ENCODE results near the gene GUCA1A. TPM values are rescaled to one million over a fixed set of nuclear protein-coding genes. Genes with fewer than 3 reads are reported as not detected.
"Not testable (repeated sequence)": the region's sequence is repeated elsewhere in the genome, so short reads cannot be mapped to it uniquely, and the experiment has no call there.

Gene GUCA1A
- polyA plus RNA-seq, 6 donors from 2014 or later = not detected

DNA sequence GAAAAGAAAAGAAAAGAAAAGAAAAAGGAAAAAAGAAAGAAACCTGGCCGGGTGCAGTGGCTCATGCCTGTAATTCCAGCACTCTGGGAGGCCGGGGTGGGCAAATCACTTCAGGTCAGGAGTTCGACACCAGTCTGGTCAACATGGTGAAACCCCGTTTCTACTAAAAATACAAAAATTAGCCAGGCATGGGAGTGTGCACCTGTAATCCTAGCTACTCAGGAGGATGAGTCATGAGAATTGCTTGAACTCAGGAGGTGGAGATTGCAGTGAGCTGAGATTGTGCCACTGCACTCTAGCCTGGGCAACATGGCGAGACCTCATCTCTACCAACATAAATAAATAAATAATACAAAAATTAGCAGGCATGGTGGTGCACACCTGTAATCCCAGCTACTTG lies 19.2 kb downstream of the GUCA1A start:
- not testable (repeated sequence) for H3K9me3 Mint-ChIP-seq; H3K4me3 Mint-ChIP-seq; DNase-seq; ATAC-seq (ENCODE audit: low read depth in 2 of 2); H3K27me3 Mint-ChIP-seq; H3K4me1 Mint-ChIP-seq
- Mint-ChIP-seq H3K36me3 (peaks cover 0 to 14% of the 10 kb centered on the region in 2 donors), H3K27ac (peak overlapping the region in 1 of 6 donors; percentile 61)

DNA sequence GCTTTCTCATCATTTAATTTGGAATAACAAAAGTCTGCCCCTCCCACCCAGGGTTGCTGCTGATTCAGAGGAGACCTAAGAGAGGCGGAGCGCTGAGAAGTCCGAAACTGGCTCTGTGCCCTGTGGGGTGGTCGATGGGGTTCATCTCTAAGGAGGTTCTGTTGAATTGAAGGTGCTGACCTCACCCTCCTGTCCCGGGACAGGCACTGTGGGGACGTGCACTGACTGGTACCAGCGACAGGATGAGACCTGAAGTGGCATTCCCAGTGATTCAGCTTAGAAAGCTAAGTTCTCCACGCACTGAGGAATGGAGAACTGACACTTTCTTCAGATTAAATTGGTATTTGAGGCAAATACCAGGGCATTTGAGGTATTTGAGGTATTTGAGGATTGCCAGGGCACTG lies 20.3 kb downstream of the GUCA1A start:
- no peak overlapping the region for H3K4me3 Mint-ChIP-seq
- H3K9me3 Mint-ChIP-seq = peaks cover 0 to 1% (median 0%) of the 10 kb centered on the region in 7 donors
- H3K27me3 Mint-ChIP-seq = no peaks in the 10 kb centered on the region
- peaks cover 0 to 5% (median 0%) of the 10 kb centered on the region in 3 donors for H3K4me1 Mint-ChIP-seq
- ATAC-seq (ENCODE audit: low read depth in 2 of 2) = no peak
- DNase-seq = no peak
- peaks cover 0 to 14% of the 10 kb centered on the region in 2 donors for H3K36me3 Mint-ChIP-seq
- H3K27ac Mint-ChIP-seq = no peak overlapping the region

GRCh38 chr6:42194056-42194455 lies 20.9 kb downstream of the GUCA1A start:
- Mint-ChIP-seq H3K4me1 (peaks cover 0 to 5% (median 0%) of the 10 kb centered on the region in 3 donors), H3K27me3 (no peaks in the 10 kb centered on the region), H3K36me3 (peaks cover 0 to 14% of the 10 kb centered on the region in 2 donors), H3K27ac (peak overlapping the region in 2 of 6 donors; percentile 12 to 53), H3K4me3 (no peak overlapping the region), H3K9me3 (peaks cover 0 to 1% (median 0%) of the 10 kb centered on the region in 7 donors)
- ATAC-seq (ENCODE audit: low read depth in 2 of 2) (no peak), DNase-seq (no peak)

DNA sequence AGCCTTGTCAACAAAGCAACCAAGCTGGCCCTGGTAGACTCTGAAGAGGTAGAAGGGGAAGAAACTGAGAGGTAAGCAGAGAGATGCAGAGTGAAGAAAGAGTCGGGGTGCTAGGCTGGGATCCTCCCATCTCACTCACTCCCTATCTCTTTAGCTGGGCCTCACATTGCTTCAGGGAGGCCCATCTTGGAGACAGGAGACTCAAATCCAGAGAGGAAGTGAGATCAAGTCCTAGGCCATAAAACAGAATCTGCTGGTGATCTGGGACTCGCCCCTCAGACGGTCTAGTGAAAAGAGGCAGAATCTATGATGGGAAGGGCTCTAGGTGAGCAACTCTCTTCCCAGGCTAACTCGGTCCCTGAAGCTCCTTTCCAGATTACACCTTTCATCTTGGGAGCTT lies 22.3 kb downstream of the GUCA1A start:
- Mint-ChIP-seq H3K4me3 (no peak overlapping the region), H3K27ac (no peak overlapping the region), H3K36me3 (peaks cover 7 to 20% of the 10 kb centered on the region in 2 donors), H3K9me3 (peaks cover 0 to under 1% (median 0%) of the 10 kb centered on the region in 7 donors), H3K27me3 (no peaks in the 10 kb centered on the region), H3K4me1 (peaks cover 0 to 5% (median 0%) of the 10 kb centered on the region in 3 donors)
- ATAC-seq (ENCODE audit: low read depth in 2 of 2) (no peak), DNase-seq (no peak)

GRCh38 chr6:42197555-42198362 lies 24.6 kb downstream of the GUCA1A start:
- peaks cover 0 to 11% (median 0%) of the 10 kb centered on the region in 3 donors for H3K4me1 Mint-ChIP-seq
- DNase-seq (no peak), ATAC-seq (ENCODE audit: low read depth in 2 of 2) (no peak)
- H3K27ac Mint-ChIP-seq = no peak overlapping the region
- H3K4me3 Mint-ChIP-seq = no peak overlapping the region
- no peaks in the 10 kb centered on the region for H3K27me3 Mint-ChIP-seq
- H3K9me3 Mint-ChIP-seq = peaks cover 0 to 2% (median 0%) of the 10 kb centered on the region in 7 donors
- peaks cover 8 to 17% of the 10 kb centered on the region in 2 donors for H3K36me3 Mint-ChIP-seq

DNA sequence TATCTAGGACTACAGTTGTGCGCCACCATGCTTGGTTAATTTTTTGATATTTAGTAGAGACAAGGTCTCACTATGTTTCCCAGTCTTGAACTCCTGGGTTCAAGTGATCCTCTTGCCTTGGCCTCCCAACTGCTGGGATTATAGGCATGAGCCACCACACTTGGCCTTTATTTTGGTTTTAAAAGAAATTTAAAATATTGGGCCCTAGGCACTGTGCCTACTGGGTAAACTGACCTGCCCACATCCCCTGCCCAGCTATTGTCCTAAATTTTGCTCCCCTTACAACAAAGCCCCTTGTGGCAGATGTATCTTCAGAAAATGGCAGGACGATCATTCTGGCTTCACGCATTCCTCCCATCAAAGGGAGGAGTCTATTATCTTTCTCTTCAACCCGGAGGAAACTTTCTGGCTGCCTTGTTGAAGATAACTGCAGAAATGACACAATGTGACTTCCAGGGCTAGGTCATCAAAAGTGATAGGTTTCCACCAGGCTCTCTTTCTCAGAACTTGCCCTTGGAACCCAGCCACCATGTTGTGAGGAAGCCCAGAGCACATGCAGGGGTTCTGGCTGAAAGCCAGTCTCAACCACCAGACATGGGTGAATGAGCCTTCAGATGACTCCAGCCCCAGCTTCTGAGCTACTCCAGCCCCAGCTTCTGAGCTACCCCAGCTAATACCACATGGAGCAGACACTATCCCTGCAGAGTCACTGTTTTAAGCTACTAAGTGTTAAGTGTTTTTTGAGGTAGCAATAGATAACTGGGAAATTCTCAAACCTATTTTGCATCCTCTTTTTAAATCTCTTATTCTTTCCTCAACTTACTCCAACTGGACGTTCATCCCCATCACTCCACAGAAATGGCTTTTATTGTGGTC lies 26.2 kb downstream of the GUCA1A start:
- DNase-seq (no peak), ATAC-seq (ENCODE audit: low read depth in 2 of 2) (no peak)
- Mint-ChIP-seq H3K36me3 (peaks cover 8 to 17% of the 10 kb centered on the region in 2 donors), H3K9me3 (peaks cover 0 to 2% (median 0%) of the 10 kb centered on the region in 7 donors), H3K4me3 (no peak overlapping the region), H3K27ac (peak overlapping the region in 2 of 6 donors; percentile 11 to 64), H3K27me3 (no peaks in the 10 kb centered on the region), H3K4me1 (peaks cover 0 to 11% (median 0%) of the 10 kb centered on the region in 3 donors)

DNA sequence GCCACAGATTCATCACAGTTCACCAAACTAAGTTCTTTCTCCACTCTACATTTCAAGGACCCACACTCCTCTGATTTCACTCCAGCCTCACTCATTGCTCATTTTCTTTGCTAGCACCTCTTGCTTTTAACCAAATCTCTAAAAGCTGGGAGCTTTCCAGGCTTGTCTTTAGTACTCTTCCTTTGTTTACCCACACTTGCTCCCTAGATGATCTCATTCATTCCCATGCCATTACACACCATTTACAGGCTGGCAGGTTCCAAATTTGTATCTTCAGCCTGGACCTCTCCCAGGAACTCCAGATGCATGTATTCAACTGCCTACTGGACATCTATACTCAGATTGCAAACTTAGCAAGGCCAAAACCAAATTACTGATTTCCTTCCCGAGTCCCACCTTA lies 26.9 kb downstream of the GUCA1A start:
- H3K27ac Mint-ChIP-seq = no peak overlapping the region
- no peak overlapping the region for H3K4me3 Mint-ChIP-seq
- peaks cover 0 to 11% (median 0%) of the 10 kb centered on the region in 3 donors for H3K4me1 Mint-ChIP-seq
- ATAC-seq (ENCODE audit: low read depth in 2 of 2) (no peak), DNase-seq (no peak)
- peaks cover 8 to 17% of the 10 kb centered on the region in 2 donors for H3K36me3 Mint-ChIP-seq
- no peaks in the 10 kb centered on the region for H3K27me3 Mint-ChIP-seq
- H3K9me3 Mint-ChIP-seq = peaks cover 0 to 2% (median 0%) of the 10 kb centered on the region in 7 donors

DNA sequence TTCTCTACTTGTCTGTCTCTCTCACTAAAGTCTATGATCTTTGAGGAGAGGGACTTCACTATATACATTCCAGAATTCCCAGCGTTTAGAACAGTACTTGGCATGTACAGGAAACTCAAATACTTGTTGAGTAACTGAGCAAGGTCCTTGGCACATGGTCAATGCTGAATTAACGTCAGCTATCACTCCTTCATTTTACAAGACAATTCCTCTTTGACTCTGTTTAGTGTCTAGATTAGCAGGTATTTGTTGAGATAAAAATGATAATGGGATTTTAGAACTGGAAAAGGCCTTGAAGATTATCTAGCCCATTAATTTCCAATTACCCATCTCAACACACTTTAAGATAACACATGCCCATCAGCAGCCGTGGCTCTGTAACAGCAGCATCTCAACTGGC lies 28.2 kb downstream of the GUCA1A start:
- Mint-ChIP-seq H3K27ac (no peak overlapping the region), H3K4me1 (peaks cover 0 to 10% (median 0%) of the 10 kb centered on the region in 3 donors), H3K36me3 (peaks cover 8 to 17% of the 10 kb centered on the region in 2 donors), H3K9me3 (peaks cover 0 to 2% (median 0%) of the 10 kb centered on the region in 7 donors), H3K4me3 (peak overlapping the region in 1 of 8 donors; percentile 77), H3K27me3 (no peaks in the 10 kb centered on the region)
- DNase-seq (no peak), ATAC-seq (ENCODE audit: low read depth in 2 of 2) (no peak)

- not testable (repeated sequence) for H3K4me1 Mint-ChIP-seq; H3K4me3 Mint-ChIP-seq; DNase-seq; H3K9me3 Mint-ChIP-seq; ATAC-seq (ENCODE audit: low read depth in 2 of 2); H3K27ac Mint-ChIP-seq; H3K27me3 Mint-ChIP-seq
- H3K36me3 Mint-ChIP-seq = peaks cover 8 to 17% of the 10 kb centered on the region in 2 donors
Measured at GRCh38 chr6:42202131-42202915, 29.2 kb downstream of the GUCA1A start.

DNA sequence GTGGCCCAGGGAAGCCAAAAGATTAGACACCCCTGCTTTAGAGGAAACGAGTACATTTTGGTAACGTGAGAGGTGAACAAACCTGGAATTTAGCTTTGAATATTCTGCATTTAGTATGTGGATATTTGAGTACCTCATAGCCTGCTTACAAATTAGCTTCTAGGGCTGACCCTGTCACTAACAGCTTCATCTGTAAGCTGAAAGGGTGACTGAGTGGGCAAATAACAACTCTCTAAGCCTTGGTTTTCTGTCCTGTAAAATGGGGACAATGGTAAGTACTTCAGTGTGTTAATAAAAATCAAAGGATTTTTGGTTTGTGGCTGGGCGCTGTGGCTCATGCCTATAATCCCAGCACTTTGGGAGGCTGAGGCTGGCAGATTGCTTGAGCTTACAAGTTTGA lies 30.0 kb downstream of the GUCA1A start:
- ATAC-seq (ENCODE audit: low read depth in 2 of 2) (no peak), DNase-seq (no peak)
- Mint-ChIP-seq H3K36me3 (peaks cover 8 to 17% of the 10 kb centered on the region in 2 donors), H3K4me1 (peaks cover 0 to 5% (median 0%) of the 10 kb centered on the region in 3 donors), H3K9me3 (peaks cover 0 to 2% (median 0%) of the 10 kb centered on the region in 7 donors), H3K27me3 (no peaks in the 10 kb centered on the region), H3K4me3 (no peak overlapping the region), H3K27ac (no peak overlapping the region)

GRCh38 chr6:42204768-42205282 lies 31.7 kb downstream of the GUCA1A start:
- Mint-ChIP-seq H3K4me3 (no peak overlapping the region), H3K27ac (no peak overlapping the region), H3K27me3 (no peaks in the 10 kb centered on the region), H3K9me3 (peaks cover 0 to 2% (median 0%) of the 10 kb centered on the region in 7 donors), H3K36me3 (peaks cover 6 to 20% of the 10 kb centered on the region in 2 donors), H3K4me1 (peaks cover 0 to 5% (median 0%) of the 10 kb centered on the region in 3 donors)
- DNase-seq = no peak
- ATAC-seq (ENCODE audit: low read depth in 2 of 2) = no peak

DNA sequence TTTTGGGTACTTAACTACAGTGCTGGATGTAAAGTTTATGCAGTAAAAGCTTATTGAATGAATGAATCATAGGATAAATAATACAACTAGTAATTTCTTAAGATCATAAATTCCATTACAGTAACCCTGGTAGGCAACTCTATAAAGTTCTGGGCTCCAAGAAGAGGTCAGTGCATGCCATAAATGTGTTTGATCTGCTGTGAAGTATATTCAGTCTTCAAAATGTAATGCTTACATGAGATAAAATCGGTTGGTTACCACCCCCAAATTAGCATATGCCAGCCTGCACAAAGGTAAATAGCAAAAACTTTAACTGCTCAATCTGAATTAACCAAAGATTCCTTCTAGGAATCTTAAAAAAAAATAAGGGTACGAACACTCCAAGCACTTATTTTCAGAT lies 34.4 kb downstream of the GUCA1A start:
- not testable (repeated sequence) for H3K36me3 Mint-ChIP-seq; H3K4me1 Mint-ChIP-seq; DNase-seq; H3K27ac Mint-ChIP-seq; H3K27me3 Mint-ChIP-seq; H3K4me3 Mint-ChIP-seq; H3K9me3 Mint-ChIP-seq; ATAC-seq (ENCODE audit: low read depth in 2 of 2)

GRCh38 chr6:42210551-42210950 lies 37.4 kb downstream of the GUCA1A start:
- no peak overlapping the region for H3K27ac Mint-ChIP-seq
- peaks cover 4 to 7% (median 5%) of the 10 kb centered on the region in 3 donors for H3K4me1 Mint-ChIP-seq
- peaks cover 0 to 8% of the 10 kb centered on the region in 2 donors for H3K36me3 Mint-ChIP-seq
- no peak for DNase-seq
- no peak overlapping the region for H3K4me3 Mint-ChIP-seq
- no peaks in the 10 kb centered on the region for H3K27me3 Mint-ChIP-seq
- ATAC-seq (ENCODE audit: low read depth in 2 of 2) = no peak
- H3K9me3 Mint-ChIP-seq = no peaks in the 10 kb centered on the region

All from naive B cell (primary cell).